Uterus (tissue), 4 donors: Measurements from ENCODE around the gene OVCH2. TPM values are rescaled to one million over a fixed set of nuclear protein-coding genes. Genes with fewer than 3 reads are reported as not detected.
"Not testable (repeated sequence)": the region's sequence is repeated elsewhere in the genome, so short reads cannot be mapped to it uniquely, and the experiment has no call there.

Experiments
- DNase-seq, 2 donors: peaks; one replicate each; pipeline ENCODE4 v3.0.0-alpha.2; 2019 to 2020
- H3K27ac ChIP-seq, 2 donors: fragments of 200-600 bp; sonication (generic); 1 replicate in 1 of 2; 2 replicates in 1 of 2; pipeline ENCODE4 v1.5.1; 2016 to 2018
- H3K27me3 ChIP-seq, 2 donors: fragments of 200-600 bp; sonication (generic); one replicate each; pipeline ENCODE4 v1.5.1; 2018 to 2019; ENCODE audit warnings: control low read depth in 1 of 2
- H3K36me3 ChIP-seq, 2 donors: fragments of 200-600 bp; sonication (generic); one replicate each; pipeline ENCODE4 v1.5.1; 2019; ENCODE audit warnings: control low read depth in 1 of 2
- H3K4me1 ChIP-seq, 2 donors: fragments of 200-600 bp; sonication (generic); one replicate each; pipeline ENCODE4 v1.5.1; 2018 to 2019; ENCODE audit warnings: control low read depth in 1 of 2
- H3K4me3 ChIP-seq, 2 donors: fragments of 200-600 bp; sonication (generic); 1 replicate in 1 of 2; 2 replicates in 1 of 2; pipeline ENCODE4 v1.5.1; 2018 to 2019; ENCODE audit warnings: mild to moderate bottlenecking in 1 of 2
- H3K9me3 ChIP-seq, 2 donors: fragments of 200-600 bp; sonication (generic); one replicate each; pipeline ENCODE4 v1.5.1; 2019; ENCODE audit warnings: control low read depth in 1 of 2
- CTCF ChIP-seq, 4 experiments: fragments of 200-600 bp in 2 of 4; fragments of 450-650 bp in 2 of 4; sonication (generic) in 2 of 4; IDR thresholded peaks; one replicate each; pipeline ENCODE4 v1.5.1; 2016 to 2019; ENCODE audit warnings: antibody characterized with exemption in 4 of 4, mild to moderate bottlenecking in 2 of 4, moderate library complexity in 1 of 4
- POLR2A ChIP-seq, 2 donors: fragments of 450-650 bp; IDR thresholded peaks; one replicate each; pipeline ENCODE4 v1.6.1; 2016; ENCODE audit warnings: antibody characterized with exemption in 2 of 2, mild to moderate bottlenecking in 1 of 2, moderate library complexity in 1 of 2
- intact Hi-C: fragments of 100-400 bp; cut with DNase I; formaldehyde crosslinking; loops from one replicate; pipeline ENCODE4 v1.15.1; 2023; ENCODE audit warnings: low total_unique reads
- total RNA-seq, 4 donors: library from RNA; depleted of rRNA in 3 of 4; stranded (reverse); fragments of >200 nt in 3 of 4; gene quantifications; one replicate each; pipeline versions ENCODE4 v1.1.0 to v1.2.4, GENCODE V29; 2014 to 2023
- donor health status: DM: yes; HTN: yes; CAD: no.

OVCH2 gene
- under 1 TPM in 1 of 4 donors, not detected in 3; 0.21 TPM for total RNA-seq

- Histone ChIP-seq H3K9me3 (no peaks in the 10 kb centered on the region), H3K27ac (no peak within 1 kb of the TSS), H3K27me3 (no peaks in the 10 kb centered on the region), H3K36me3 (no peaks in the 10 kb centered on the region), H3K4me3 (no peak within 1 kb of the TSS), H3K4me1 (no peaks in the 10 kb centered on the region)
- DNase-seq = no peak
- intact Hi-C loops = no loop called here
- TF ChIP-seq CTCF (IDR thresholded peaks at IDR 0.05) = no peak
- no peak for TF ChIP-seq POLR2A (IDR thresholded peaks at IDR 0.05)
Observed at GRCh38 chr11:7706377-7706776, at the start of gene OVCH2. Gene OVCH2 (minus strand): TSS chr11:7706477. CDS start chr11:7706394, 83 bp downstream.

GRCh38 chr11:7749456-7749855 is 43.2 kb upstream of the OVCH2 start:
- H3K36me3 ChIP-seq = no peaks in the 10 kb centered on the region
- H3K27ac ChIP-seq = no peak overlapping the region
- no peaks in the 10 kb centered on the region for H3K27me3 ChIP-seq
- H3K9me3 ChIP-seq = no peaks in the 10 kb centered on the region
- intact Hi-C loops = no loop called here
- no peak for DNase-seq
- no peaks in the 10 kb centered on the region for H3K4me1 ChIP-seq
- H3K4me3 ChIP-seq = no peak overlapping the region
- TF ChIP-seq CTCF (IDR thresholded peaks at IDR 0.05) (no peak), POLR2A (IDR thresholded peaks at IDR 0.05) (no peak)

DNA sequence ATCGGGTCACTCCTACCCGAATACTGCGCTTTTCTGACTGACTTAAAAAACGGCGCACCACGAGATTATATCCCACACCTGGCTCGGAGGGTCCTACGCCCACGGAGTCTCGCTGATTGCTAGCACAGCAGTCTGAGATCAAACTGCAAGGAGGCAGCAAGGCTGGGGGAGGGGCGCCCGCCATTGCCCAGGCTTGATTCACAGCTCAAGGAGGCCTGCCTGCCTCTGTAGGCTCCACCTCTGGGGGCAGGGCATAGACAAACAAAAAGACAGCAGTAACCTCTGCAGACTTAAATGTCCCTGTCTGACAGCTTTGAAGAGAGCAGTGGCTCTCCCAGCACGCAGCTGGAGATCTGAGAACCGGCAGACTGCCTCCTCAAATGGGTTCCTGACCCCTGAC is 28.5 kb upstream of the OVCH2 start:
- H3K27ac ChIP-seq, H3K36me3 ChIP-seq, H3K27me3 ChIP-seq, DNase-seq, intact Hi-C loops, H3K9me3 ChIP-seq, H3K4me3 ChIP-seq, H3K4me1 ChIP-seq: not testable (repeated sequence)

DNA sequence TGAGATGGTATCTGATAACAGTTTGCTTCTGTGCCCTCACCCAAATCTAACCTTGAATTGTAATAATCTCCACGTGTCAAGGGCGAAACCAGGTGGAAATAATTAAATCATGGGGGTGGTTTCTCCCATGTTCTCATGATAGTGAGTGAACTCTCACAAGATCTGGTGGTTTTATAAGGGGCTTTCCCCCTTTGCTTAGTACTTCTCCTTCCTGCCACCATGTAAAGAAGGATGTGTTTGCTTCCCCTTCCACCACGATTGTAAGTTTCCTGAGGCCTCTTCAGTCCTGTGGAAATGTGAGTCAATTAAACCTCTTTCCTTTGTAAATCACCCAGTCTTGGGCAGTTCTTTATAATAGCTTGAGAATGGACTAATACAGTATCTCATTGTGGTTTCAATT is 8.5 kb upstream of the OVCH2 start:
- Histone ChIP-seq H3K9me3 (no peaks in the 10 kb centered on the region), H3K27ac (no peak overlapping the region), H3K27me3 (no peaks in the 10 kb centered on the region), H3K4me1 (no peaks in the 10 kb centered on the region), H3K4me3 (no peak overlapping the region), H3K36me3 (no peaks in the 10 kb centered on the region)
- TF ChIP-seq POLR2A (IDR thresholded peaks at IDR 0.05) (no peak), CTCF (IDR thresholded peaks at IDR 0.05) (no peak)
- intact Hi-C loops = no loop called here
- no peak for DNase-seq

DNA sequence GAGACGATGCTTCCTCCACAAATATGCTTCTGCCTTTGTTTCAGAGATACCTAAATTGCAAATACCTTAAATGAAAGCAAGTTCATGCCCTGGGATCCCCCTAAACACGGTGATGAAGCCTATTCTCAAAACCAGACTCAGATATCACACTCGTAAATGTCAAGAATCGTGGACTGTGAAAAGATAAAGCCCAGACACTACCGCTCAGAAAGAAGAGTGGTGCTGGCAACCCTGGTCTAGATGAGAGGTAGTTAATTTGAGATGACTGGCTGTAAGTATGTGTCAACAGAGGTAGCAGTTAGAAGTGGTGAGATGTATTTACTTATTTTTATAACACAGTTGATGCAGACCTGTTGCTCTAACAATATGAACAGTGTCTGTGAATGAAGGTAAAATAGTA is 2.5 kb downstream of the OVCH2 start:
- no peaks in the 10 kb centered on the region for H3K36me3 ChIP-seq
- no peaks in the 10 kb centered on the region for H3K4me1 ChIP-seq
- H3K9me3 ChIP-seq = no peaks in the 10 kb centered on the region
- no peak overlapping the region for H3K4me3 ChIP-seq
- intact Hi-C loops = no loop called here
- no peaks in the 10 kb centered on the region for H3K27me3 ChIP-seq
- no peak overlapping the region for H3K27ac ChIP-seq
- no peak for DNase-seq
- TF ChIP-seq POLR2A (IDR thresholded peaks at IDR 0.05) = no peak
- no peak for TF ChIP-seq CTCF (IDR thresholded peaks at IDR 0.05)

- no peak for TF ChIP-seq POLR2A (IDR thresholded peaks at IDR 0.05)
- no peak for TF ChIP-seq CTCF (IDR thresholded peaks at IDR 0.05)
- Histone ChIP-seq H3K4me1 (no peaks in the 10 kb centered on the region), H3K4me3 (no peak overlapping the region), H3K27me3 (no peaks in the 10 kb centered on the region), H3K9me3 (no peaks in the 10 kb centered on the region), H3K36me3 (no peaks in the 10 kb centered on the region), H3K27ac (no peak overlapping the region)
- no peak for DNase-seq
- intact Hi-C loops = no loop called here
Observed at GRCh38 chr11:7696424-7696823, 9.9 kb downstream of the OVCH2 start.
